Activated CD4-positive, alpha-beta T cell treated with anti-CD3 and anti-CD28 coated beads, Interleukin-2, Interleukin-6, amounts not matched to agents 100 ng/mL and 50 ng/mL, durations not matched to agents 16 hours and 8 hours (primary cell): ENCODE measurements around the gene EIF4G3.
"Not testable (repeated sequence)": the region's sequence is repeated elsewhere in the genome, so short reads cannot be mapped to it uniquely, and the experiment has no call there.

Experiments
- DNase-seq: peaks from one replicate; pipeline ENCODE4 v3.0.0-alpha.2; 2020

EIF4G3 gene

GRCh38 chr1:21188235-21188634 lies 11.5 kb upstream of the EIF4G3 start:
- no peak for DNase-seq

- DNase-seq: no peak
Observed at GRCh38 chr1:21185221-21185731, 8.6 kb upstream of the EIF4G3 start.

DNA sequence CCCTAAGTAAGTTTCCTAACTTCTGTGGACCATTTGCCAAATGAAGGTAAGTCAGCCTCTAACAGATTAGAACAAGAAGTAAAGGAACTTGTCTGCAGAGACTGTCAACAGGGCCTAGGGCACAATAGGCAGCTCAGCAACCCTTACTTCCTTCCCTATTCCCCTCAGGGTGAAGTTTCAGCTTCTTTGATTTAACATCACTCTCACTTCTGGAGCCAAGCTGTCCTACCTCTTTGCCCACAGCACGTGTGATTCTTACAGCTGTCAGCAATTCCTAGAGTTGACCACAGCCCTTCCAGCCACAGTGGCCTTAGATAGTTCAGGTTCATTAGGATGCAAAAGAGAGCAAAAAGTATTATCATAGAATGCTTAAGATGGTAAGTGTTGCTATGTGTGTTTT lies 7.6 kb upstream of the EIF4G3 start:
- DNase-seq: no peak

- no peak for DNase-seq
Observed at GRCh38 chr1:21182181-21182731, 5.6 kb upstream of the EIF4G3 start.

- not testable (repeated sequence) for DNase-seq
Observed at GRCh38 chr1:21178271-21178670, 1.6 kb upstream of the EIF4G3 start.

- peak; percentile 33 for DNase-seq
Observed at GRCh38 chr1:21175670-21176581, 771 bp downstream of the EIF4G3 start.

GRCh38 chr1:21175324-21175669 lies 1.4 kb downstream of the EIF4G3 start:
- DNase-seq: peak; percentile 57

- no peak for DNase-seq
Observed at GRCh38 chr1:21174654-21175323, 1.9 kb downstream of the EIF4G3 start.

- no peak for DNase-seq
Observed at GRCh38 chr1:21174230-21174629, 2.5 kb downstream of the EIF4G3 start.

DNA sequence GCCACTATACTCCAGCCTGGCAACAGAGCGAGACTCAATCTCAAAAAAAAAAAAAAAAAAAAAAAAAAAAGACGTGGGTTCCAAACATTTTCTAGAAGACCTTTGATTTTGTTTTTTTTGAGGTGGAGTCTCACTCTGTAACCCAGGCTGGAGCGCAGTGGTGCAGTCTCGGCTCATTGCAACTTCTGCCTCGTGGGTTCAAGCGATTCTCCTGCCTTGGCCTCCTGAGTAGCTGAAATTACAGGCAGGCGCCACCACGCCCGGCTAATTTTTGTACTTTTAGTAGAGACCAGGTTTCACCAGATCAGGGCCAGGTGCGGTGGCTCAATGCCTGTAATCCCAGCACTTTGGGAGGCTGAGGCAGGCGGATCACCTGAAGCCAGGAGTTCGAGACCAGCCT lies 3.6 kb downstream of the EIF4G3 start:
- DNase-seq: not testable (repeated sequence)

DNA sequence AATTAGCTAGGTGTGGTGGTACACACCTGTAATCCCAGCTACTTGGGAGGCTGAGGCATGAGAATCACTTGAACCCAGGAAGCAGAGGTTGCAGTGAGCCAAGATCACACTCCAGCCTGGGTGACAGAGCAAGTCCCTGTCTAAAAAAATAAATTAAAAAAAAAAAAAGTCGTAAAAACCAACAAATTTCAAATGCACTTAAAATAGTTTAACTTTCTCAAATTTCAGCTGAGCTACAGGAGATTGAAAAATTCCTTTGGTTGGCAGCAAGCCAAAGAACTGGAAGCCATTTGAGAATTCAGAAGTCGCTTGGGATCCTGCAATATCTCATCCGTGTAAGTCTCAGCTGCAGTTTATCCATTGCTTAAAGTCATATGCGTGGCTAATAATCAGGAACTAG lies 5.9 kb downstream of the EIF4G3 start:
- DNase-seq: not testable (repeated sequence)

- no peak for DNase-seq
Observed at GRCh38 chr1:21168444-21168843, 8.3 kb downstream of the EIF4G3 start.

DNA sequence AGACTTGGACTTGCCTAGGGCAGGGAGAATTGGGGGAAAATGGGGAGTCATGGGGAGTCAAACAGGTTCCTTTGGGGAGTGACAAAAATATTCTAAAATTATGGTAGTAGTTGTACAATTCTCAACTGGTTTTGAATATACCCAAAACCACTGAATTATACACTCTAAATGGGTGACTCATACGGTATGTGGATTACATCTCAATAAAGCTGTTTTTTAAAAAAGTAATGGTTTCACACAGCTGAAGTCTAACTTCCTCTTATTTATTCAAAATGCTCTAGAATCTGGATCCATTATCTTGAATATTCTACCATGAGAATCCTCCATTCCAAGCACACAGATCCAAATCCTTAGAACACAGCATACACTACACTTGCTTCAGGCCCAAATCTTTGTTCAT lies 11.1 kb downstream of the EIF4G3 start:
- no peak for DNase-seq

DNA sequence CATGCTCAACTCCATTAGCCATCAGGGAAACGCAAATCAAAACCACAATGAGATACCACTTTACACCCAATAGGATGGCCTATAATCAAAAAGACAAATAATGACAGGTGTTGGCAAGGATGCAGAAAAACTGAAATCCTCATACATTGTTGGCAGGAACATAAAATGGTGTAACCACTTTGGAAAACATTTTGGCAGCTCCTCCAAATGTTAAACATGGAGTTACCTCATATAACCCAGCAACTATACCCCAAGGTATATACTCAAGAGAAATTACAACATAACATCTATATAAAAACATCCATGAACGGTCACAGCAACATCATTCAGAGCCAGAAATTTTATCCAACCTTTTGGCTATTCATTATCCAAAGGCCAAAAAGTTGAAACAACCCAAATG lies 11.6 kb downstream of the EIF4G3 start:
- no peak for DNase-seq

GRCh38 chr1:21164266-21164665 lies 12.4 kb downstream of the EIF4G3 start:
- no peak for DNase-seq

- DNase-seq: no peak
Observed at GRCh38 chr1:21162740-21163464, 13.8 kb downstream of the EIF4G3 start.

DNA sequence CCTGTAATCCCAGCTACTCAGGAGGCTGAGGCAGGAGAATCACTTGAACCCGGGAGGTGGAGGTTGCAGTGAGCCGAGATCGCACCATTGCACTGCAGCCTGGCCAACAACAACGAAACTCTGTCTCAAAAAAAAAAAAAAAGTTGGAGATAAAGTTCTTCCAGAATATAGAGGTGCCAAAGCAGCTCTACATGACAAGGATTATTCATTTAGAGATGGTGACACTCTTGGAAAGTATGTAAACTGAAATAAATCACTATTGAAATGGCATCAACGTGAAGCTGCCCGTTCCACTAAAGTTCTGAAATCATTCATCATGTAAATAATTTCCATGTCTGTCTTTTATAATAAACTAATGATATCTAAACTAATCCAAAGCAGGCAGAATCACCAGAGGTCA lies 14.9 kb downstream of the EIF4G3 start:
- DNase-seq: no peak

DNA sequence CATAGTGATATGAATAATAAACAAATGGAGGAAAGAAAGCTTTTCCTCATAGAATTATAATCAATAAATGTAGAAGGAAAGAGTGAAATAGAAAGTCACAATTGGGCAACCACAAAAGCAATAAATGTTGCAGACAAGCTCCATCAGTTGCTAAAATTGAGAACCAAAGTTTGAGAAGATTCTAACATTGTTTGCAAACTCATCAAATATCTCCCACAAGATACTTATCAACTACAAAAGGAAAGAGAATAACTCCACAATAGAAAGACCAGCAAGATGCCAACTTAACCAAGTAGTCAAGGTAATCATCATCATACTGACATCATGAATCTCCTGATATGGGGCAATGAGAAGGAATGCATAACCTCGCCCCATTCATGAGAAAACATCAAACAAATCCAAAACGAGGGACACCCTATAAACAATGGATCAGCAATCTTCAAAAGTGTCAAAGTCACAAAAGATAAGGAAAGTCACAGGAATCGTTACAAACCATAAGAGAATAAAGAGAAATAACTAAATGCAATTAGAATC lies 16.4 kb downstream of the EIF4G3 start:
- DNase-seq: no peak

DNA sequence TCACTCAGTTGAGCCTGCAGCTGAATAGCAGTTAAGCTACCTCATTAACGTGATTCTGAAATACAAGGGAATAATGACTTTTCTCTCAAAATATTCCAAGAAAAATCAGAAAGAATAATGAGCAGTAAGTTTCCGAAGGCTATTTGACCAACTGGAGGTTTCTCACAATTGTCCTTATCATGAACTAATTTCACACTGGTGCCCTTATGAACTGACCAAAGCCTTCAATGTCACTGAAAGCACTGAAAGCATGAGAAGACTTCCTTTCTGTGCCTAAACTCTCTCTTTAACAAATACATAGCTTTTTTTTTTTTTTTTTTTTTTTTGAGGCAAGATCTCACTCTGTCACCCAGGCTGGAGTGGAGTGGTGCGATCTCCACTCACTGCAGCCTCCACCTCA lies 18.8 kb downstream of the EIF4G3 start:
- DNase-seq: no peak

DNA sequence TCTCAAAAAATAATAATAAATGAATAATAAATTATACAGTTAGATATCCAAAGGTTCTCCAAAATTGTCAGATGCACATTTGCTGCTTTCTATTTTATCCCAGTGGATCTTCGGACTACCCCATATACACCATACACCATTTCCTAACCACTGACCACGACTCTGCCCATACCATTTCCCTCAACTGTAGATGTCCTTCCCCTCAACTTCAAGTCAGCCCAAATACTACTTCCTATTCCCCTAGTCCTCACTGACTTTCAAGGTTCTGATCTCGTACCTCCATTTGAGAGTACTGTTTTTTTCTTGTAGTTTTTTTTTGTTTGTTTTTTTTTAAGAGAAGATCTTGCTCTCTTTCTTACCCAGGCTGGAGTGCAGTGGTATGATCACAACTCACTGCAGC lies 19.6 kb downstream of the EIF4G3 start:
- DNase-seq: no peak

GRCh38 chr1:21156019-21156418 lies 20.7 kb downstream of the EIF4G3 start:
- no peak for DNase-seq

- DNase-seq: no peak
Observed at GRCh38 chr1:21154717-21155116, 22.0 kb downstream of the EIF4G3 start.

- DNase-seq: no peak
Observed at GRCh38 chr1:21153388-21153787, 23.3 kb downstream of the EIF4G3 start.
